Gastroesophageal sphincter (tissue), 4 donors: ENCODE results near the gene ABCG8. TPM values are rescaled to one million over a fixed set of nuclear protein-coding genes. Genes with fewer than 3 reads are reported as not detected.

Source experiments
- ATAC-seq: fragments of 150-250 bp; one replicate; pipeline ENCODE4 v1.9.1; 2016; ENCODE audit warnings: mild to moderate bottlenecking, moderate library complexity
- H3K27ac ChIP-seq, 4 donors: fragments of 200-600 bp; sonication (generic) in 3 of 4; 1 replicate in 3 of 4; 2 replicates in 1 of 4; pipeline ENCODE4 v1.5.1; 2016 to 2019
- H3K27me3 ChIP-seq: fragments of 200-600 bp; sonication (generic); one replicate; pipeline ENCODE4 v1.5.1; 2019
- H3K36me3 ChIP-seq, 2 donors: fragments of 200-600 bp; sonication (generic); one replicate each; pipeline ENCODE4 v1.5.1; 2019; ENCODE audit warnings: control low read depth in 1 of 2
- H3K4me1 ChIP-seq, 3 donors: fragments of 200-600 bp; sonication (generic); 1 replicate in 2 of 3; 2 replicates in 1 of 3; pipeline ENCODE4 v1.5.1; 2016 to 2019; ENCODE audit warnings: control low read depth in 2 of 3
- H3K4me3 ChIP-seq, 2 donors: fragments of 200-600 bp; sonication (generic); one replicate each; pipeline ENCODE4 v1.5.1; 2019; ENCODE audit warnings: mild to moderate bottlenecking in 1 of 2, moderate library complexity in 1 of 2
- H3K9me3 ChIP-seq, 3 donors: fragments of 200-600 bp; sonication (generic); one replicate each; pipeline ENCODE4 v1.5.1; 2017 to 2019; ENCODE audit warnings: control low read depth in 2 of 3
- EP300 ChIP-seq: sonication (generic); formaldehyde crosslinking; IDR thresholded peaks from one replicate; pipeline ENCODE4 v1.6.1; 2017; ENCODE audit warnings: antibody characterized with exemption, mild to moderate bottlenecking
- POLR2A ChIP-seq, 2 donors: fragments of 450-650 bp; IDR thresholded peaks; one replicate each; pipeline ENCODE4 v1.6.1; 2017; ENCODE audit warnings: antibody characterized with exemption in 2 of 2, mild to moderate bottlenecking in 2 of 2, moderate library complexity in 1 of 2
- POLR2AphosphoS5 ChIP-seq: sonication (generic); formaldehyde crosslinking; IDR thresholded peaks from one replicate; pipeline ENCODE4 v1.6.1; 2017; ENCODE audit warnings: antibody characterized with exemption
- WGBS, 2 donors: methylation state at CpG; one replicate each; pipeline ENCODE4 v1.1.5; 2018; ENCODE audit warnings: low coverage in 1 of 2; 5-methylcytosine and 5-hydroxymethylcytosine counted together
- total RNA-seq, 4 donors: library from RNA; depleted of rRNA; stranded (reverse); fragments of >200 nt; gene quantifications; one replicate each; pipeline ENCODE4 v1.1.0, GENCODE V29; 2016
- TF ChIP-seq, protein P1 (sequence below), 4 experiments: fragments of 200-600 bp in 2 of 4; fragments of 450-650 bp in 2 of 4; sonication (generic) in 1 of 4; IDR thresholded peaks; one replicate each; pipeline ENCODE4 v1.5.1; 2017 to 2019; ENCODE audit warnings: antibody characterized with exemption in 4 of 4, mild to moderate bottlenecking in 2 of 4, moderate library complexity in 2 of 4

Gene ABCG8
- total RNA-seq, 4 donors from 2014 or later: 0.12 TPM; not detected in 3

DNA sequence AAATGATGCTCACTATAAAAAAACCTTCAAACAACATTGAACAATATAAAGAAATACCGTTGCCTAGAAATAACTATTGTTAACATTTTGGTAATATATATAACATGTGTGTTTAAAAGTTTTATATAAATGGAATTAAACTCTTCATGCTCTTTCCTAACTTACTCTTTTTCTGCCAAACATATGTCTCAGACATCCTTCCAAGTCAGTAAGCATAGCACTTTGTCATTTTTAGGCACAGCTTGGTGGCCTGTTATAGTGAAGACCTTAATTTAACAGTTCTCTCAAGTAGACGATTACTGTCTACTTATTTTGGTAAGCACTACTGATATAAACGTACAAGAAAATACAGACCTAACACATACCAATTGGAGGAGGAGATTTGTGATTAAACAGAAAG, 24.1 kb upstream of the ABCG8 start:
- Histone ChIP-seq H3K27me3 (no peaks in the 10 kb centered on the region), H3K4me3 (no peak overlapping the region), H3K36me3 (peaks cover 0 to 32% of the 10 kb centered on the region in 2 donors), H3K4me1 (no peaks in the 10 kb centered on the region), H3K9me3 (no peaks in the 10 kb centered on the region), H3K27ac (no peak overlapping the region)
- ATAC-seq: no peak
- TF ChIP-seq POLR2AphosphoS5 (no peak), POLR2A (IDR thresholded peaks at IDR 0.05) (no peak)
- TF ChIP-seq, protein P1, sequence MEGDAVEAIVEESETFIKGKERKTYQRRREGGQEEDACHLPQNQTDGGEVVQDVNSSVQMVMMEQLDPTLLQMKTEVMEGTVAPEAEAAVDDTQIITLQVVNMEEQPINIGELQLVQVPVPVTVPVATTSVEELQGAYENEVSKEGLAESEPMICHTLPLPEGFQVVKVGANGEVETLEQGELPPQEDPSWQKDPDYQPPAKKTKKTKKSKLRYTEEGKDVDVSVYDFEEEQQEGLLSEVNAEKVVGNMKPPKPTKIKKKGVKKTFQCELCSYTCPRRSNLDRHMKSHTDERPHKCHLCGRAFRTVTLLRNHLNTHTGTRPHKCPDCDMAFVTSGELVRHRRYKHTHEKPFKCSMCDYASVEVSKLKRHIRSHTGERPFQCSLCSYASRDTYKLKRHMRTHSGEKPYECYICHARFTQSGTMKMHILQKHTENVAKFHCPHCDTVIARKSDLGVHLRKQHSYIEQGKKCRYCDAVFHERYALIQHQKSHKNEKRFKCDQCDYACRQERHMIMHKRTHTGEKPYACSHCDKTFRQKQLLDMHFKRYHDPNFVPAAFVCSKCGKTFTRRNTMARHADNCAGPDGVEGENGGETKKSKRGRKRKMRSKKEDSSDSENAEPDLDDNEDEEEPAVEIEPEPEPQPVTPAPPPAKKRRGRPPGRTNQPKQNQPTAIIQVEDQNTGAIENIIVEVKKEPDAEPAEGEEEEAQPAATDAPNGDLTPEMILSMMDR (IDR thresholded peaks at IDR 0.05): no peak
- 60 to 63% methylated on average over 2 to 3 of the region's 3 CpGs for WGBS, 2 donors

DNA sequence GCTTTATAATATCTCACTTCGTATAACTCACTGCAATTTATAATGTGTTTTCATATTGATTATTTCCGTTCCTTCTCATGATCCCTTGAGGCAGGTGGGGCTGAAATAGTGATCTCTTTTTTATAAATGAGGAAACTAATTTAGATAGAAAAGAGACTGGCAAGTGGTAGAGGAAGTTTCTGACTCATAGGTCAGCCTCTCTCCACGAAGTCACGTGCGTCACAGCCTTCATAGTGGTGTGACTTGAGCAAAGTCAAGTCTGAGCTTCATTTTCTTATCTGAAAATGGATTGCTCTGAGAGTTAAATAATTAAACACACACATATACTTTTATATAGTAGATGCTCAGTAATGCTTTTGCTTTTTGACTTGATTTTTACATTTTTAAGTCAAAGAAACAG, 20.0 kb upstream of the ABCG8 start:
- peaks cover 11% of the 10 kb centered on the region for H3K27me3 ChIP-seq
- no peaks in the 10 kb centered on the region for H3K4me1 ChIP-seq
- WGBS, 2 donors: 67 to 73% methylated on average over 5 of the region's 5 CpGs
- no peak overlapping the region for H3K27ac ChIP-seq
- TF ChIP-seq POLR2A (IDR thresholded peaks at IDR 0.05) (no peak), EP300 (no peak), POLR2AphosphoS5 (no peak)
- TF ChIP-seq, protein P1 (IDR thresholded peaks at IDR 0.05): no peak
- no peak overlapping the region for H3K4me3 ChIP-seq
- no peaks in the 10 kb centered on the region for H3K9me3 ChIP-seq
- H3K36me3 ChIP-seq: no peaks in the 10 kb centered on the region
- ATAC-seq: no peak

DNA sequence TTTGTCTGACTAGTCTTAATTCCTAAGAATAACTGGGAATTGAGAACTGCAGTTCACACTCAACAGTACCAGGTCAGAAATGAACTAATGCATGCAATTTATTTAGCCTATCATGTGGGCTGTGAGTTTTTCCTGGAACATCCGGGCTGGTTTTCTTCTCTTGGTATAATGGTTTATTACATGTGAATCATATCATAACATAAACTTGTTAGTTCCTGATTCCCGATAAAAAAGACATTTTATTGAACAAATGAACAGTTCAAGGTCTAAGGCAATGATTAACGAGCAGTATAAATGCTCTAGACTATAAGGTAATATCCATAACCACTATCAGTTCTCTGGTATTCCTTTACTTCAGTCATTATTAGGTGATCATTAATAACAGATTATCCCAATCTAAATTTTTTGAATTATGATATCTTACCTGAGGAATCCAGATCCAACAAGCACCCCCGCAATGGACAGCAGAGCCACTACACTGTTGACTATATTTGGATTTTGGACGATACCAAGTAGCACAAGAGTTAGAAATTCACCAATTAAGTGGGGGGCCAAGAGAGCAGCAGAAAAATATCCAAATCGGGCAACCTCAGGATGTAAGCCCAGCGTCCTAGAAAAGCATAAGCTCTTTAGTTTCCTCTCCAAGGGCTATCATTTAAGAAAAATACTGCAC, 19.1 kb upstream of the ABCG8 start:
- Histone ChIP-seq H3K9me3 (no peaks in the 10 kb centered on the region), H3K36me3 (no peaks in the 10 kb centered on the region), H3K4me3 (no peak overlapping the region), H3K4me1 (no peaks in the 10 kb centered on the region), H3K27me3 (peaks cover 11% of the 10 kb centered on the region), H3K27ac (no peak overlapping the region)
- 74% methylated on average over 6 to 7 of the region's 7 CpGs for WGBS, 2 donors
- no peak for ATAC-seq
- no peak for TF ChIP-seq POLR2AphosphoS5
- TF ChIP-seq, protein P1 (IDR thresholded peaks at IDR 0.05): no peak
- TF ChIP-seq POLR2A (IDR thresholded peaks at IDR 0.05): no peak
- no peak for TF ChIP-seq EP300

DNA sequence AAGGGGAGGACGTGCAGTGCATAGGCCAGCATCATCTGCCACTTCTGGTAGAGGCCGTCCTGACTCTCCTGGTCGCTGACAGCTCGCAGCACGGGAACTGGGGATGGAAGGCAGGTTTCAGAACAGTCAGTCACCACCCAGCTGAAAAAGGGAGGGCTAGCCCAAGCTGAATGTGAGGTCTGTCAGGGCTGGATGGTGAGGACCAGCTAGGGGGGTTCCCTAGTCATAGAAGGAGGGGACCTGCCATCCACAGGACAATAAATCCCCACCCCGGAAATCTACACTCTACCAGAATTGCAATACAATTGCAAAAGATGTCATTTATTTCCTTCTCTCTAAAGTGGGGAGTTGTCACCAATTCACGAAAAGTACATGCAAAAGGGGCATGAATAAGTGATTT, 15.9 kb upstream of the ABCG8 start:
- ATAC-seq: no peak
- Histone ChIP-seq H3K4me1 (no peaks in the 10 kb centered on the region), H3K9me3 (no peaks in the 10 kb centered on the region), H3K27ac (no peak overlapping the region), H3K4me3 (no peak overlapping the region), H3K36me3 (no peaks in the 10 kb centered on the region), H3K27me3 (peaks cover 11% of the 10 kb centered on the region)
- no peak for TF ChIP-seq POLR2AphosphoS5
- TF ChIP-seq, protein P1 (IDR thresholded peaks at IDR 0.05): no peak
- no peak for TF ChIP-seq POLR2A (IDR thresholded peaks at IDR 0.05)
- no peak for TF ChIP-seq EP300
- 76 to 79% methylated on average over 2 of the region's 7 CpGs for WGBS, 2 donors

DNA sequence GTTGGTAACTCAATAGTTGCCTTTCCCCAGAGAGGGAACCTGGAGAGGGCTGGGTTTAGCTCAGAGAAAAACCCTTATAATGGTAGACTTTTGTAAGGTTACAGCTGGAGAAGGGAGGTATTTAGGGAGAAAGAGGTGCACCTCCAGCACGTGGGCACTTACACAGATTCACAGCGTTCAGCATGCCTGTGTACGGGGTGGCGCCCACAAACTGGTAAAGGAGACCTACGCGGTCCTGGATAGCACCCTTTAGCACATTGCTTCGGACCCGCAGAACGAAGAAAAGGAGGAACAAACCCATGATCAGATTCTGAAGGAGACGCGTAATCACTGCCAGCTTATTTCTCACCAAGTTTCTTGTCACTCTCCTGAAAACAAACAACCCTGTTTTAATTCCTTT, 15.0 kb upstream of the ABCG8 start:
- no peak for ATAC-seq
- no peak for TF ChIP-seq POLR2AphosphoS5
- TF ChIP-seq, protein P1 (IDR thresholded peaks at IDR 0.05): no peak
- no peak for TF ChIP-seq POLR2A (IDR thresholded peaks at IDR 0.05)
- no peak for TF ChIP-seq EP300
- Histone ChIP-seq H3K36me3 (no peaks in the 10 kb centered on the region), H3K4me3 (no peak overlapping the region), H3K27me3 (peaks cover 11% of the 10 kb centered on the region), H3K4me1 (no peaks in the 10 kb centered on the region), H3K9me3 (no peaks in the 10 kb centered on the region), H3K27ac (no peak overlapping the region)
- 89 to 100% methylated on average over 2 to 11 of the region's 11 CpGs for WGBS, 2 donors
